NCI-H345 (cell line): ENCODE data around the gene THOC5.
"Not testable (repeated sequence)": the region's sequence is repeated elsewhere in the genome, so short reads cannot be mapped to it uniquely, and the experiment has no call there.

Experiments used
- DNase-seq: peaks from one replicate; lab custom pipeline; 2025; lab: John Stamatoyannopoulos, UW

Gene THOC5

DNA sequence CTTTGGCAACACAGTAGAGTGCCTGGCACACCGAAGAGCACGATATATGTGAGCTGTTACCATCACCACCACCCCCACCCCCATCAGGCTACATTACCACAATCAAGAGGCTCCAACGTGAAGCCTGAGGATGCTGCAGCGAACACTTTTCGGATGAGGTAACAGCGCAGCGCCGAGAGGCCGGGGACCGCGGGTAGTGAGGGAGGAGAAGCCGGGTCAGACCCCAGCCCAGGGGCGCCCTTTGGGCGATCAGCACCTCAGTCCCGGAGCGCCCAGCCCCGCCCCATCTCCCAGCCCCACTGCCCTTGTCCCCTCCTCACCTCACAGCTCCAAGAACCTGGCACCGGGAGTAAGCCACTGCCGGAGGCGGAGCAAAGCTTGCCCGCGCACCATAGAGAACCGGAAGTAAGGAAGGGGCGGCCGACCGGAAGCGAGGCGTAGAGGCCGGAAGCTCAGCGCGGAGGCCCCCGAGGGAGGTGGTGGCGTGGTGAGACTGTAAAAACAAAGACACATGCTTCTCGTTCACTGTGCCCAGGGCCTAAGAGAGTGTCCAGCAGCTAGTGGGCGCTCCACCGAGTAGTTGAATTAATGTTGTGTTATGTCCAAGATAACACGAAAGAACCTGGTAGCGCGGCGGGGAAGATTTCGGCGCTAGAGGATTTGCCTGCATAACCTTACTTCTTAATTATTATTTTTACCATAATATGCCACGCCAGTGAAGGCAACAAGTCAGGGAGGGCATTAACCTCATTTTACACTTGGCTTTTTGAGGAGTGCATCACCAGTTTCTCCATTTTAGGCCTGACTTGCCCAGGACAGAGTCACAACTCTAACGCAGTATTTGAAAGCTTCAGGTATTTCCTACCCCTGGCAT, at the start of gene THOC5:
THOC5 (minus strand) TSS at position 407 of the 874 bp plus-strand sequence. CDS start 4,610 bp downstream, outside the sequence.
- peak; percentile 92 for DNase-seq

DNA sequence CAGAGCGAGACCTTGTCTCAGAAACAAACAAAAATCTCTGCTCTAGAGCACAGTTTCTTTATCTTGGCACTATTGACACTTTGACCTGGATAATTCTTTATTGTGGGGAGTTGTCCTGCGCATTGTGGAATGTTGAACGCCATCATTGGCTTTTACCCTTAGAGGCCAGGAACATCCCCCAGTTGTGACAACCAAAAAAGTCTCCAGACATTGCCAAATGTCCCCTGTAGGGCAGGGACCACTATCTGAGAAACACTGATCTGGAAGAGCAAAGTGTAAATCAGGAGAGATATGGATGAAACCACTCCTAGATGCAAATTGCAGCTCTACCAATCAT, 45.1 kb upstream of the THOC5 start:
- no peak for DNase-seq

DNA sequence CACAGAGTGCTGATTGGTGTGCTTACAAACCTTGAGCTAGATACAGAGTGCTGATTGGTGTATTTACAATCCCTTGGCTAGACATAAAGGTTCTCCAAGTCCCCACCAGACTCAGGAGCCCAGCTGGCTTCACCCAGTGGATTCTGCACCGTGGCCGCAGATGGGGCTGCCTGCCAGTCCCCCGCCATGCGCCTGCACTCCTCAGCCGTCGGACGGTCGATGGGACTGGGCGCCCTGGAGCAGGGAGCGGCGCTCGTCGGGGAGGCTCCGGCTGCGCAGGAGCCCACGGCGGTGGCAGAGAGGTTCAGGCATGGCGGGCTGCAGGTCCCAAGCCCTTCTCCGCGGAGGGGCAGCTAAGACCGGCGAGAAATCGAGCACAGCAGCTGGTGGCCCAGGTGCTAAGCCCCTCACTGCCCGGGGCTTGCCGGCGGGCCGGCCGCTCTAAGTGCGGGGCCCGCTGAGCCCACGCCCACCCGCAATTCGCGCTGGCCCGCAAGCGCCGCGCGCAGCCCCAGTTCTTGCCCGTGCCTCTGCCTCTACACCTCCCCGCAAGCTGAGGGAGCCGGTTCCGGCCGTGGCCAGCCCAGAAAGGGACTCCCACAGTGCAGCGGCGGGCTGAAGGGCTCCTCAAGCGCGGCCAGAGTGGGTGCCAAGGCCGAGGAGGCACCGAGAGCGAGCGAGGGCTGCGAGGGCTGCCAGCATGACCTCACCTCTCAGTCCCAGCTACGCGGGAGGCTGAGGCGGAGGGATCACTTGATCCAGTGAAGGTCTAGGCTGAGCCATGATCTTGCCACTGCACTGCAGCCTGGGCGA, 44.5 kb upstream of the THOC5 start:
- DNase-seq: not testable (repeated sequence)

DNA sequence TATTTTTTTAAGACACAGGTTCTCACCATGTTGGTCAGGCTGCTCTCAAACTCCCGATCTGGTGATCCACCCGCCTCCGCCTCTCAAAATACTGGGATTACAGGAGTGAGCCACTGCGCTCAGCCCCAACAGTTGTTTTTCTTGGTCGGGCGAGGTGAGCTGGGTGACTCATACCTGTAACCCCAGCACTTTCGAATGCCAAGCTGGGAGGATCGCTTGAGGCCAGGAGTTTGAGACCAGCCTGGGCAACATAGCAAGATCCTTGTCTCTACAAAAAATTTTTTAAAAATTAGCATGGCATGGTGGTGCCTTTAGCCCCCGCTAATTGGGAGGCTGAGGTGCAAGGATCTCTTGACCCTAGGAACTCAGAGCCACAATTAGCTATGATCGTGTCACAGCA, 42.9 kb upstream of the THOC5 start:
- DNase-seq: no peak

- DNase-seq: not testable (repeated sequence)
These were observed 40.9 kb upstream of the THOC5 start for GRCh38 chr22:29594447-29594846.

GRCh38 chr22:29593923-29594322, 40.4 kb upstream of the THOC5 start:
- DNase-seq: no peak

GRCh38 chr22:29587938-29588699, 34.6 kb upstream of the THOC5 start:
- no peak for DNase-seq

DNA sequence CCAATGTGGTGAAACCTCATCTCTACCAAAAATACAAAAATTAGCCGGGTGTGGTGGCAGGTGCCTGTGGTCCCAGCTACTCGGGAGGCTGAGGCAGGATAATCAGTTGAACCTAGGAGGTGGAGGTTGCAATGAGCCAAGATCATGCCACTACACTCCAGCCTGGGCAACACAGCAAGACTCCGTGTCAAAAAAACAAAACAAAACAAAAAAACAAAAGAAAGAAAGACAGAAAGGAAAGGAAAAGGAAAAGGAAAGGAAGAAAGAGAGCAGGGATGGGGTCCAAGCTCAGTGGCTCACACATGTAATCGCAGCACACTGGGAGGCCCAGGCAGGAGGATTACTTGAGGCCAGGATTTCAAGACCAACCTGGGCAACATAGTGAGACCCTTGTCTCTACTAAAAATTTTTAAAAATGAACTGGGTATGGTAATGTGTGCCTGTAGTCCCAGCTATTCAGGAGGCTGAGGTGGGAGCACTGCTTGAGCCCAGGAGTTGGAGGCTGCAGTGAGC, 32.7 kb upstream of the THOC5 start:
- DNase-seq: not testable (repeated sequence)

- no peak for DNase-seq
These were observed 31.4 kb upstream of the THOC5 start for GRCh38 chr22:29584975-29585374.

GRCh38 chr22:29581799-29582198, 28.2 kb upstream of the THOC5 start:
- DNase-seq: peak; percentile 61

DNA sequence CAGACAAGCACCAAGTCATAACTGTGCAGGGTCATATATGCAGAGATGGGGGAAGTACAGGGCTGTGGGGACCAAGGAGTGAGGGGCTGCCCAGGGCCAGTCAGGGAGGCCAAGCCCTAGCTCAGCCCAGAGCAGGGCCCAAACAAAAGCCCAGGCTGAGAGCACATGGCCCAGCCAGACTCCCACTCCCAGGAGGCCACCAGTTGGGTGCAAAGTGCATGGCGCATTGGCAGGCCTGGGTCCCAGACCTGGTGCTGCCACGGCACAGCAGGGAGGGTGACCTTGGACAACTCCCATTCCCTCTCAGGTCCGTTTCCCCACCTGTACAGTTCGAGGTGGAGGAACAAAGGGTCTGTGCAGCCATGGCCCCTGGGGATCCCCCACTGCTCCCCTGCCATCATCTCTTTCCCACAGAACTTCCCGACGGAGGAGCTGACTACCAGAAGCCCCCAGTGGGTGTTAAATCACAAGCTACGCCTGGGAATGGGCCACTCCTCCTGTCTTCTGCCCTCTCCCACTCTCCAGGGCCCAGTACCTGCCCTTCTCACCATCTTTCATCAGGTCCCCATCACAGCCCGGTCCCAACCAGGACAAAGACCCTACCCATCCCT, 26.7 kb upstream of the THOC5 start:
- DNase-seq: no peak

DNA sequence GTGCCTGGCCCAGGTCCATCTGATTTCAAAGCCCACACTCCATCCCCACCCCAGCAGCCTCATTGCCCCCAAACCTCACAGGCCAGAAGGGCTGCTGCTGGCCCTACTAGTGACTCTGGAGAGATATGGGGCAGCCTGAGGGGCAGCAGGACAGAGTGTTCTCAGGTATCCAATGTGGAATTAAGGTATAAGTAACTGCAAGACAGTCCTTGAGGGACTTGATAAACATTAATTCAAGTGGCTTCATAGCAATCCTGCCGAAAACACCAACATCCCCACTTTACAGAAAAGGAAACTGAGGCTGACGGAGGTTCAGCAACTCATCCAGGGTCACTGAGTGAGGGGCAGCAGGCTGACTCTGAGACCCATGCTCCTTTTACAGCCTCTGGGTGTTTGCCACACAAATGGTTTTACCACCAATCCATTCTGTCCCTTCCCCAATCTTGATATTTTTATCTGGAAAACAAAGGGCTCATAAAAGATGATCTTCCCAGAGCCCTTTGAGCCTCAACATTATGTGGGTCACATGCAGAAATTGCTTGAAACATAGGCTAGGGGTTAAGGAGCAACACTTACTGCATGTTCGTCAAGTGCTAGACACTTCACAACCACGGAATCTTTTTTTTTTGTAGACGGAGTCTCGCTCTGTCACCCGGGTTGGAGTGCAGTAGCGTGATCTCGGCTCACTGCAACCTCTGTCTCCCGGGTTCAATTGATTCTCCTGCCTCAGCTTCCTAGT, 25.1 kb upstream of the THOC5 start:
- DNase-seq: no peak

- no peak for DNase-seq
These were observed 21.3 kb upstream of the THOC5 start for GRCh38 chr22:29574762-29575450.

DNA sequence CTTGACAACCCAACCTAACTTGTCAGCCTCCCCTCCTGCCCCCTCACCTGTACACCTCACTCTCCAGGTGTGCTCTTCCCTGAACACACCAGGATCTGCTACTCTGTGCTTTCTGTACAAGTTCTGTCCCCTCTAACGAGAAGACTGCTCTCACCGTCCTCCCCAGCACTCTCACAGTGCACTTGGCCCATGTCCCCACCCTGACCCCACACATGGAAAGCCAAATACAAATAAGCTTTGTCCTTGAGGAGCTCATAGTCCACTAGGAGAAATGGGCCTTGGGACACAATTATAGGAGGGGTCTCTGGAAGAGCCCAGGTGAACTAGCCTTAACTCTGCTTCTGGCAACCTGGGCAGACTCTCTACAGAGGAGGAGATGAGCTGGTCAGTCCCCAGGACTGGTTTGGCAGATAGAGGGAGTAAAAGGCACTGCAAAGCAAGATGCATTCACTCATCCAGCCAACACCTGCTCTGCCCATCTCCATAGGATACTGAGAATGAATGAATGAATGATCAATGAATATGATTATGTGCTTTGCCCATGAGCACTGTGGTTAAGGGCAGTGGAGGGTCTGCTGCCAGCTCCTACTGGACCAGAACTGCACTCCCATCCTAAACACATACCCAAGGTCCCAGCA, 17.5 kb upstream of the THOC5 start:
- DNase-seq: no peak

DNA sequence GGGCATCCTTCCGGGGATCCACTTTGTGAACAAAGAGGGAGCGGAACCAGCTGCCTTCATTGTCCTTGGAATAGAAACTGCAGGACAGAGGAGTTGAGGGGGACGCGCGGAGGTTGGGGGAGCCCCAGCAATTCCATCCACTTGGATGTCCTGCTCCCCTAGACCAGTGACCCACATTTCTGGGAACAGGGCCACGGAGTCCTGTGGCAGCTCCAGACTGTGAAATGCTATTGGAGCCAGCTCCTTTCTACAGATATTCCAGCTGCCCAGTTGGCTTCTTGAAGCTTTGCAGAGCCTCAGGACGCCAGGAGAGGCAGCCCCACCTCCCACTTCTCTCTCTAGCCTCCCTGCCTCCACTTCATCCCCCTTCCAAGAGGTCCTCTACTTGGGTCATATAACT, 16.9 kb upstream of the THOC5 start:
- DNase-seq: no peak

GRCh38 chr22:29569011-29569678, 15.6 kb upstream of the THOC5 start:
- no peak for DNase-seq

DNA sequence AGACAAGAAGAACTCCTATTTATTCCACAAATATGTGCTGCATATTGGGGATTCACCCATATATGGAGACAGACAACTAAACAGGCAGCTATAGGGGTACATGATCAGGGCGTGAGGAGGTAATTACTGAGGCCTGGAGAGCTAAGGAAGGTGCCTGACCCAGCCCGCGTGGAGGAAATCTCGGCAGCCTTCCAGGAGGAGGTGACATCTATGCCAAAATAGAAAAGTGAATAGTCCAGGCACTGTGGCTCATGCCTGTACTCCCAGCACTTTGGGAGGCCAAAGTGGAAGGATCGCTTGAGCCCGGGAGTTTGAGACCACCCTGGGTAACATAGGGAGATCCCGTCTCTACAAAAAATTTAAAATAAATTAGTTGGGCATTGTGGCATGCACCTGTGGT, 13.8 kb upstream of the THOC5 start:
- no peak for DNase-seq

DNA sequence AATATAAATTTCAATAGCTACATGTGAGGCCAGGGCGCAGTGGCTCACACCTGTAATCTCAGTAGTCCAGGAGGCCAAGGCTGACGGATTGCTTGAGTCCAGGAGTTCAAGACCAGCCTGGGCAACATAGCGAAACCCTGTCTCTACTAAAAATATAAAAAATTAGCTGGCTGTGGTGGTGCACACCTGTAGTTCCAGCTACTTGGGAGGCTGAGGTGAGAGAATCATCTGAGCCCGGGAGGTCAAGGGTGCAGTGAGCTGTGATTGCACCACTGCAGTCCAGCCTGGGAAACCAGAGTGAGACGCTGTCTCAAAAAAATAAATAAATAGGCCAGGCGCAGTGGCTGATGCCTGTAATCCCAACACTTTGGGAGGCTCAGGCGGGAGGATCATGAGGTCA, 13.0 kb upstream of the THOC5 start:
- DNase-seq: not testable (repeated sequence)
